Heart left ventricle (tissue), 13 donors: ENCODE measurements around the gene KRT80.

ENCODE experiments used
- CTCF ChIP-seq, 12 donors: fragments of 200-600 bp; sonication (generic) in 4 of 12; IDR thresholded peaks; one replicate each; pipeline versions ENCODE4 v1.5.0 to v1.8.0; 2018 to 2022; ENCODE audit warnings: antibody characterized with exemption in 12 of 12, mild to moderate bottlenecking in 5 of 12
- POLR2A ChIP-seq, 2 donors: fragments of 450-650 bp; IDR thresholded peaks; one replicate each; pipeline ENCODE4 v1.6.1; 2017; ENCODE audit warnings: antibody characterized with exemption in 2 of 2, mild to moderate bottlenecking in 2 of 2, moderate library complexity in 2 of 2
- donor health status: ischemic (EF 13 %, LVEDD 7.1; RV severe dilation, severe dysfunction).
- donor health status: DM: no; HTN: yes; CAD: no.
- donor health status: DM: no; HTN: no; CAD: no.
- donor health status: ischemic (EF 25% LVEDD 6.9; RV normal size, moderate dysfunction).
- donor health status: ischemic (EF 25% LVEDD 5.7; RV mildly dilated, moderate dysfunction).
- donor health status: ischemic (EF 35%, LVEDD 5.7; RV mildly dilated, moderate dysfunction).
- donor health status: nonischemic (EF 11% LVEDD 7.7; RV severe dilation, severe dysfunction).
- donor health status: DM: yes; HTN: yes; CAD: no.
- donor health status: PGD.
- donor health status: ischemic (EF 29% LVEDD 5.4; RV normal size, mild dysfunction).
- donor health status: nonischemic (EF 23%, LVEDD 6.1; RV moderate dilation, normal function).

- TF ChIP-seq CTCF (IDR thresholded peaks at IDR 0.05), result no peak
- TF ChIP-seq POLR2A (IDR thresholded peaks at IDR 0.05), result no peak
Observed at GRCh38 chr12:52218001-52218400, 26.2 kb upstream of the KRT80 start.
